GM23248 (cell line): ENCODE measurements around the gene CDH7. TPM values are rescaled to one million over a fixed set of nuclear protein-coding genes. Genes with fewer than 3 reads are reported as not detected.

Experiments
- DNase-seq: peaks from one replicate; pipeline ENCODE4 v3.0.0-alpha.2; 2015
- H2AFZ ChIP-seq: fragments of 200-600 bp; sonication (generic); 2 replicates; pipeline ENCODE4 v1.6.1; 2016; ENCODE audit warnings: antibody characterized with exemption
- H3F3A ChIP-seq: fragments of 200-600 bp; sonication (generic); 2 replicates; pipeline ENCODE4 v1.6.1; 2016; ENCODE audit warnings: mild to moderate bottlenecking, antibody characterized with exemption, mixed run types; ENCODE audit not compliant: insufficient read depth
- H3K27ac ChIP-seq: fragments of 200-600 bp; sonication (generic); 2 replicates; pipeline ENCODE4 v1.5.1; 2016; ENCODE audit warnings: mild to moderate bottlenecking
- H3K27me3 ChIP-seq: fragments of 200-600 bp; sonication (generic); replicated peaks from 2 replicates; pipeline ENCODE4 v1.6.1; 2016; ENCODE audit warnings: mild to moderate bottlenecking; ENCODE audit not compliant: insufficient read depth
- H3K36me3 ChIP-seq: fragments of 200-600 bp; sonication (generic); 2 replicates; pipeline ENCODE4 v1.6.1; 2016; ENCODE audit warnings: low read depth, mild to moderate bottlenecking
- H3K4me1 ChIP-seq: fragments of 200-600 bp; sonication (generic); 2 replicates; pipeline ENCODE4 v1.6.1; 2016; ENCODE audit warnings: mild to moderate bottlenecking; ENCODE audit not compliant: insufficient read depth
- H3K4me2 ChIP-seq: fragments of 200-600 bp; sonication (generic); one replicate; pipeline ENCODE4 v1.6.1; 2016; ENCODE audit warnings: mild to moderate bottlenecking; ENCODE audit not compliant: unreplicated experiment
- H3K4me3 ChIP-seq: fragments of 200-600 bp; sonication (generic); 2 replicates; pipeline ENCODE4 v1.5.1; 2016; ENCODE audit warnings: mild to moderate bottlenecking
- H3K79me2 ChIP-seq: fragments of 200-600 bp; sonication (generic); 2 replicates; pipeline ENCODE4 v1.6.1; 2016; ENCODE audit warnings: mild to moderate bottlenecking; ENCODE audit not compliant: insufficient read depth
- H3K9ac ChIP-seq: fragments of 200-600 bp; sonication (generic); 2 replicates; pipeline ENCODE4 v1.6.1; 2016; ENCODE audit warnings: mild to moderate bottlenecking
- H3K9me2 ChIP-seq: fragments of 200-600 bp; sonication (generic); 2 replicates; pipeline ENCODE4 v1.6.1; 2016; ENCODE audit warnings: mixed run types, mild to moderate bottlenecking, moderate library complexity; ENCODE audit not compliant: insufficient read depth
- H3K9me3 ChIP-seq: fragments of 200-600 bp; sonication (generic); one replicate; pipeline ENCODE4 v1.6.1; 2017; ENCODE audit warnings: low read depth
- H4K20me1 ChIP-seq: fragments of 200-600 bp; sonication (generic); 2 replicates; pipeline ENCODE4 v1.6.0; 2016; ENCODE audit not compliant: insufficient read depth
- EZH2 ChIP-seq: fragments of 200-600 bp; sonication (generic); IDR thresholded peaks from 2 replicates; pipeline ENCODE4 v1.6.1; 2018; ENCODE audit warnings: antibody characterized with exemption, mild to moderate bottlenecking; ENCODE audit not compliant: insufficient read depth, poor library complexity, severe bottlenecking
- EZH2phosphoT487 ChIP-seq: fragments of 200-600 bp; sonication (generic); IDR thresholded peaks from 2 replicates; pipeline ENCODE4 v1.6.1; 2018; ENCODE audit warnings: antibody characterized with exemption, moderate library complexity, mild to moderate bottlenecking, low read depth; ENCODE audit not compliant: insufficient read depth
- WGBS, 2 experiments: methylation state at CpG; one replicate each; pipeline ENCODE4 v1.1.6; 2015 to 2017; ENCODE audit warnings: low lambda C conversion rate in 2 of 2, low coverage in 1 of 2; ENCODE audit errors: missing lambda C conversion rate in 2 of 2; 5-methylcytosine and 5-hydroxymethylcytosine counted together
- in situ Hi-C: fragments of 300-500 bp; cut with MboI; formaldehyde crosslinking; loops from 2 replicates; pipeline ENCODE4 v1.15.0; 2020
- polyA plus RNA-seq: library from polyadenylated mRNA; unstranded; fragments of >200 nt; fragmentation: Nextera tagmentation; extraction: Ambion mirVana; gene quantifications from 2 replicates; pipeline ENCODE4 v1.2.1, GENCODE V29; 2016
- total RNA-seq: library from RNA; depleted of rRNA; stranded (reverse); fragments of >200 nt; shearing (Covaris generic); gene quantifications from 2 replicates; pipeline ENCODE4 v1.2.3, GENCODE V29; 2014

The CDH7 gene
- total and polyA plus RNA-seq, 2 experiments from 2014 or later = not detected

GRCh38 chr18:65721619-65722018 lies 29.2 kb upstream of the CDH7 start:
- 2 to 7% methylated on average over 3 of the region's 3 CpGs for WGBS, 2 experiments
- TF ChIP-seq EZH2 (no peak), EZH2phosphoT487 (no peak)

GRCh38 chr18:65725251-65726050 lies 25.4 kb upstream of the CDH7 start:
- Histone ChIP-seq H3K27me3 (no peaks in the 10 kb centered on the region), H3K4me3 (no peak overlapping the region), H3K9ac (no peak overlapping the region), H4K20me1 (no peaks in the 10 kb centered on the region), H3K9me3 (no peaks in the 10 kb centered on the region), H3K79me2 (no peaks in the 10 kb centered on the region), H3K9me2 (no peaks in the 10 kb centered on the region), H3K36me3 (no peaks in the 10 kb centered on the region), H3K4me1 (no peaks in the 10 kb centered on the region), H3K4me2 (no peak overlapping the region), H3K27ac (no peak overlapping the region), H2AFZ (no peak overlapping the region), H3F3A (no peaks in the 10 kb centered on the region)
- TF ChIP-seq EZH2phosphoT487 (no peak), EZH2 (no peak)
- WGBS, 2 experiments = 4 to 7% methylated on average over 9 of the region's 9 CpGs
- in situ Hi-C loops = no loop called here
- no peak for DNase-seq

More at GRCh38 chr18:65721619-65722018, 29.2 kb upstream of the CDH7 start:
- no peak for DNase-seq
- no peaks in the 10 kb centered on the region for H4K20me1 ChIP-seq
- no peaks in the 10 kb centered on the region for H3K79me2 ChIP-seq
- H3K9me3 ChIP-seq = peaks cover 6% of the 10 kb centered on the region
- H3K4me2 ChIP-seq = no peak overlapping the region
- no peak overlapping the region for H3K27ac ChIP-seq
- H3F3A ChIP-seq = no peaks in the 10 kb centered on the region
- H3K4me3 ChIP-seq = no peak overlapping the region
- H3K9ac ChIP-seq = no peak overlapping the region
- H2AFZ ChIP-seq = no peak overlapping the region
- no peaks in the 10 kb centered on the region for H3K4me1 ChIP-seq
- in situ Hi-C loops = no loop called here
- H3K36me3 ChIP-seq = no peaks in the 10 kb centered on the region
- H3K9me2 ChIP-seq = no peaks in the 10 kb centered on the region
- no peaks in the 10 kb centered on the region for H3K27me3 ChIP-seq

GRCh38 chr18:65735155-65735554 lies 15.7 kb upstream of the CDH7 start:
- Histone ChIP-seq H4K20me1 (no peaks in the 10 kb centered on the region), H3K36me3 (no peaks in the 10 kb centered on the region), H3K27me3 (no peaks in the 10 kb centered on the region), H2AFZ (no peak overlapping the region), H3K4me3 (no peak overlapping the region), H3K9ac (no peak overlapping the region), H3K4me2 (no peak overlapping the region), H3K79me2 (no peaks in the 10 kb centered on the region), H3K9me3 (no peaks in the 10 kb centered on the region), H3K27ac (no peak overlapping the region), H3K9me2 (no peaks in the 10 kb centered on the region), H3F3A (no peaks in the 10 kb centered on the region), H3K4me1 (no peaks in the 10 kb centered on the region)
- WGBS, 2 experiments = 1 to 7% methylated on average over 3 of the region's 3 CpGs
- no peak for DNase-seq
- no peak for TF ChIP-seq EZH2phosphoT487
- TF ChIP-seq EZH2 = no peak
- in situ Hi-C loops = no loop called here

- DNase-seq = no peak
Observed at GRCh38 chr18:65737471-65737955, 13.3 kb upstream of the CDH7 start.

More at GRCh38 chr18:65737471-65737955, 13.3 kb upstream of the CDH7 start:
- no peak overlapping the region for H3K9ac ChIP-seq
- no peaks in the 10 kb centered on the region for H3F3A ChIP-seq
- no peak for TF ChIP-seq EZH2
- TF ChIP-seq EZH2phosphoT487 = no peak
- H3K79me2 ChIP-seq = no peaks in the 10 kb centered on the region
- WGBS, 2 experiments = 5 to 9% methylated on average over 2 of the region's 2 CpGs
- no peak overlapping the region for H3K4me2 ChIP-seq
- no peaks in the 10 kb centered on the region for H3K4me1 ChIP-seq
- no peaks in the 10 kb centered on the region for H4K20me1 ChIP-seq
- no peaks in the 10 kb centered on the region for H3K9me3 ChIP-seq
- no peaks in the 10 kb centered on the region for H3K27me3 ChIP-seq
- H2AFZ ChIP-seq = no peak overlapping the region
- H3K4me3 ChIP-seq = no peak overlapping the region
- no peaks in the 10 kb centered on the region for H3K36me3 ChIP-seq
- H3K27ac ChIP-seq = no peak overlapping the region
- in situ Hi-C loops = no loop called here
- H3K9me2 ChIP-seq = no peaks in the 10 kb centered on the region
